ENCODE data around the gene RNF19B. TPM values are rescaled to one million over a fixed set of nuclear protein-coding genes. Genes with fewer than 3 reads are reported as not detected.

The RNF19B gene
- total RNA-seq, 4 donors from 2014 or later: 13.9 to 22.9 (median 17.2) TPM

GRCh38 chr1:32891241-32891570 is 73.4 kb downstream of the RNF19B start:
- H3K4me1 ChIP-seq: peaks cover 0 to 22% (median 3%) of the 10 kb centered on the region in 4 donors
- H3K9me3 ChIP-seq: no peaks in the 10 kb centered on the region
- WGBS, 2 donors: 86 to 100% methylated on average over 1 of the region's 1 CpG
- H3K4me3 ChIP-seq: no peak overlapping the region
- no peak for DNase-seq (ENCODE audit: low spot score in 2 of 2)
- H3K27me3 ChIP-seq: peaks cover 0 to 76% of the 10 kb centered on the region in 2 donors
- no peak overlapping the region for H3K27ac ChIP-seq
- H3K36me3 ChIP-seq: no peaks in the 10 kb centered on the region
- TF ChIP-seq CTCF (IDR thresholded peaks at IDR 0.05): no peak

GRCh38 chr1:32890516-32891240 is 73.9 kb downstream of the RNF19B start:
- Histone ChIP-seq H3K4me1 (peaks cover 0 to 27% (median 3%) of the 10 kb centered on the region in 4 donors), H3K36me3 (no peaks in the 10 kb centered on the region), H3K27me3 (peaks cover 0 to 81% of the 10 kb centered on the region in 2 donors), H3K9me3 (no peaks in the 10 kb centered on the region), H3K27ac (no peak overlapping the region), H3K4me3 (no peak overlapping the region)
- 85 to 91% methylated on average over 7 of the region's 7 CpGs for WGBS, 2 donors
- DNase-seq (ENCODE audit: low spot score in 2 of 2): no peak
- TF ChIP-seq POLR2A (IDR thresholded peaks at IDR 0.05) (no peak), EP300 (IDR thresholded peaks at IDR 0.05) (no peak), CTCF (IDR thresholded peaks at IDR 0.05) (no peak)

GRCh38 chr1:32889731-32890278 is 74.8 kb downstream of the RNF19B start:
- WGBS, 2 donors: 86 to 87% methylated on average over 3 of the region's 3 CpGs
- no peak for DNase-seq (ENCODE audit: low spot score in 2 of 2)
- no peak for TF ChIP-seq POLR2A (IDR thresholded peaks at IDR 0.05)
- no peak for TF ChIP-seq EP300 (IDR thresholded peaks at IDR 0.05)
- TF ChIP-seq CTCF (IDR thresholded peaks at IDR 0.05): no peak

GRCh38 chr1:32888677-32889420 is 75.8 kb downstream of the RNF19B start:
- TF ChIP-seq CTCF (IDR thresholded peaks at IDR 0.05): no peak
- Histone ChIP-seq H3K9me3 (no peaks in the 10 kb centered on the region), H3K36me3 (no peaks in the 10 kb centered on the region), H3K27me3 (peaks cover 0 to 94% of the 10 kb centered on the region in 2 donors), H3K4me1 (peaks cover 0 to 26% (median 3%) of the 10 kb centered on the region in 4 donors), H3K27ac (no peak overlapping the region), H3K4me3 (no peak overlapping the region)
- 92% methylated on average over 24 of the region's 24 CpGs for WGBS, 2 donors
- no peak for DNase-seq (ENCODE audit: low spot score in 2 of 2)

More at GRCh38 chr1:32889731-32890278, 74.8 kb downstream of the RNF19B start:
- Histone ChIP-seq H3K9me3 (no peaks in the 10 kb centered on the region), H3K27me3 (peaks cover 0 to 90% of the 10 kb centered on the region in 2 donors), H3K4me1 (peaks cover 0 to 28% (median 3%) of the 10 kb centered on the region in 4 donors), H3K36me3 (no peaks in the 10 kb centered on the region), H3K4me3 (no peak overlapping the region), H3K27ac (no peak overlapping the region)

GRCh38 chr1:32888134-32888533 is 76.5 kb downstream of the RNF19B start:
- no peaks in the 10 kb centered on the region for H3K9me3 ChIP-seq
- DNase-seq (ENCODE audit: low spot score in 2 of 2): no peak
- H3K4me1 ChIP-seq: peaks cover 0 to 19% (median 0%) of the 10 kb centered on the region in 4 donors
- no peaks in the 10 kb centered on the region for H3K36me3 ChIP-seq
- no peak for TF ChIP-seq EP300 (IDR thresholded peaks at IDR 0.05)
- no peak for TF ChIP-seq CTCF (IDR thresholded peaks at IDR 0.05)
- no peak for TF ChIP-seq POLR2A (IDR thresholded peaks at IDR 0.05)
- H3K4me3 ChIP-seq: no peak overlapping the region
- H3K27ac ChIP-seq: no peak overlapping the region
- peaks cover 0 to 93% of the 10 kb centered on the region in 2 donors for H3K27me3 ChIP-seq
- WGBS, 2 donors: 92 to 94% methylated on average over 3 of the region's 3 CpGs

Measured in tibial nerve (tissue), 4 donors.